ENCODE measurements around the gene MYZAP. TPM values are rescaled to one million over a fixed set of nuclear protein-coding genes. Genes with fewer than 3 reads are reported as not detected.

Gene MYZAP
- total and polyA plus RNA-seq, 2 of the 8 experiments (the other 6 are each of a cell fraction or from before 2014, with no cell fraction given), result 0.41 to 0.65 TPM

DNA sequence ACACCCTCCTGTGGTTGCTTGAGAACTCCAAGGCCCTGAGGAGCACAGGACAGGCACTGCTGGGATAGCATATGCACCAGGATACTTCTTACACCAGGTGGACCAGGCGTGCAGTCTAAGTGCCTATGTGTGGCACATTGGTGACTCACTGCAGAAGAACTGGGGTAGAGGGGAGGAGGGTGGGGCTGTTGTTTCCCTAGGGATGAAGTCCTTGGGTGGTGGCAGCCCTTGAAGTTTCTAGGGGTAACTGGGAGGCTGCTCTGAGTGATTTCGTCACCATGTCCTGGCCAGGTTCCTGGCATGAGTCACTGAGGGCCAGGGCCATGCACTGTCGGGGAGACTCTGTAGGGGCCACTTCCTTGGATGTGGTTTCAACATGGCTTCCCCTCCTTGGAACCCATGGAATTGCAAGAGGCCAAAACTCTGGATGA is 15.9 kb downstream of the MYZAP start:
- no peaks in the 10 kb centered on the region for H3K36me3 ChIP-seq (ENCODE audit: control insufficient read depth in 2 of 4, insufficient read depth in 4 of 4, low read length in 3 of 4)
- no peaks in the 10 kb centered on the region for H3K79me2 ChIP-seq (ENCODE audit: control insufficient read depth in 1 of 2, insufficient read depth in 2 of 2, low read length in 2 of 2)
- ChIA-PET POLR2A (ENCODE audit: partially characterized antibody) (no interaction called here), CTCF (ENCODE audit: partially characterized antibody) (interaction anchor here (0.9 kb wide), 2 partner anchors 12 to 64 kb away, joined by 3 read pairs; no protein-coding TSS in a partner anchor)
- no peak overlapping the region for H3K18ac ChIP-seq (ENCODE audit: extremely low read depth, low read length)
- no peak overlapping the region for H2BK15ac ChIP-seq (ENCODE audit: low read length)
- no peak overlapping the region for H2BK5ac ChIP-seq (ENCODE audit: low read depth, low read length)
- no peaks in the 10 kb centered on the region for H3K27me3 ChIP-seq (replicated peaks in 1 of 4; ENCODE audit: control insufficient read depth in 3 of 4, extremely low read depth in 1 of 4, insufficient read depth in 3 of 4, low read length in 3 of 4)
- H3K23ac ChIP-seq (ENCODE audit: insufficient read length), result no peak overlapping the region
- H3K23me2 ChIP-seq (ENCODE audit: low read depth, low read length), result no peaks in the 10 kb centered on the region
- H4K20me1 ChIP-seq (replicated peaks in 1 of 2; ENCODE audit: control insufficient read depth in 1 of 2, insufficient read depth in 2 of 2, low read length in 2 of 2), result no peaks in the 10 kb centered on the region
- H3K4me3 ChIP-seq (ENCODE audit: extremely low read depth in 1 of 4, insufficient read depth in 2 of 4, low read depth in 3 of 4, low read length in 4 of 4), result no peak overlapping the region
- H4K5ac ChIP-seq (ENCODE audit: insufficient read length, low read depth, low read length), result no peak overlapping the region
- H3K4me2 ChIP-seq (ENCODE audit: insufficient read depth in 1 of 2, low read depth in 2 of 2, low read length in 2 of 2), result no peak overlapping the region
- no peak overlapping the region for H3K9ac ChIP-seq (replicated peaks in 1 of 4; ENCODE audit: extremely low read depth in 1 of 4, low read depth in 3 of 4, low read length in 3 of 4)
- no peak overlapping the region for H3K14ac ChIP-seq (ENCODE audit: insufficient read length)
- no peak overlapping the region for H2BK120ac ChIP-seq (replicated peaks; ENCODE audit: low read depth, low read length)
- no peak overlapping the region for H3K56ac ChIP-seq (replicated peaks; ENCODE audit: insufficient read length, low read depth, low read length)
- H3K4ac ChIP-seq (replicated peaks; ENCODE audit: insufficient read length, low read depth, low read length), result no peak overlapping the region
- no peak overlapping the region for H4K91ac ChIP-seq (replicated peaks; ENCODE audit: insufficient read length, low read length)
- no peak overlapping the region for H2BK20ac ChIP-seq (ENCODE audit: low read length)
- H2AK5ac ChIP-seq (ENCODE audit: low read depth, low read length), result no peak overlapping the region
- H3K79me1 ChIP-seq (ENCODE audit: low read depth, low read length), result no peaks in the 10 kb centered on the region
- H2BK12ac ChIP-seq (ENCODE audit: low read depth, low read length), result no peak overlapping the region
- 90% methylated on average over 2 of the region's 3 CpGs; no CpG with 5 or more reads in 1 of the 2 experiments for WGBS, 2 experiments (ENCODE audit: extremely low coverage in 1 of 2, insufficient coverage in 1 of 2, insufficient read length in 1 of 2, insufficient replicate concordance in 2 of 2, low coverage in 1 of 2, low lambda C conversion rate in 2 of 2, missing lambda C conversion rate in 1 of 2)
- H3K9me3 ChIP-seq (ENCODE audit: insufficient read depth in 2 of 2, low read depth in 1 of 2, low read length in 1 of 2), result no peaks in the 10 kb centered on the region
- FAIRE-seq (no peak), DNase-seq (ENCODE audit: low read depth in 1 of 2, low spot score in 2 of 2) (no peak)
- no peak overlapping the region for H2AFZ ChIP-seq (ENCODE audit: low read length)
- H3K4me1 ChIP-seq (replicated peaks in 1 of 4; ENCODE audit: control insufficient read depth in 3 of 4, insufficient read depth in 4 of 4, low read length in 3 of 4), result no peaks in the 10 kb centered on the region; a peak in 1 of 7 replicates
- H4K8ac ChIP-seq (ENCODE audit: extremely low read depth, insufficient read depth, low read length), result no peak overlapping the region
- H3K27ac ChIP-seq (ENCODE audit: low read depth, low read length), result no peak overlapping the region
- TF ChIP-seq KDM5A (IDR thresholded peaks at IDR 0.05; ENCODE audit: low read length) (no peak), CREB1 (IDR thresholded peaks at IDR 0.05) (no peak), TAF7 (optimal IDR thresholded peaks at IDR 0.05; ENCODE audit: borderline replicate concordance, low read depth, low read length) (no peak), RBBP5 (IDR thresholded peaks at IDR 0.05; ENCODE audit: borderline replicate concordance, low read depth, low read length) (no peak), MAFK (IDR thresholded peaks at IDR 0.05; ENCODE audit: low read depth, low read length) (no peak), JUND (IDR thresholded peaks at IDR 0.05; ENCODE audit: low read length) (no peak), JUN (IDR thresholded peaks at IDR 0.05; ENCODE audit: low read depth, low read length) (no peak)

Data from H1 (cell line).